HTR-8/SVneo (cell line): ENCODE data around the gene SMARCD1.

ENCODE experiments used
- DNase-seq: peaks from one replicate; pipeline ENCODE4 v3.0.0; 2011; ENCODE audit warnings: low spot score, mixed read lengths; ENCODE audit not compliant: insufficient read length
- FAIRE-seq: peaks from 2 replicates; lab custom pipeline; 2011; peaks lifted over from hg19 to GRCh38; lab: Jason Lieb, UNC

SMARCD1 gene

DNA sequence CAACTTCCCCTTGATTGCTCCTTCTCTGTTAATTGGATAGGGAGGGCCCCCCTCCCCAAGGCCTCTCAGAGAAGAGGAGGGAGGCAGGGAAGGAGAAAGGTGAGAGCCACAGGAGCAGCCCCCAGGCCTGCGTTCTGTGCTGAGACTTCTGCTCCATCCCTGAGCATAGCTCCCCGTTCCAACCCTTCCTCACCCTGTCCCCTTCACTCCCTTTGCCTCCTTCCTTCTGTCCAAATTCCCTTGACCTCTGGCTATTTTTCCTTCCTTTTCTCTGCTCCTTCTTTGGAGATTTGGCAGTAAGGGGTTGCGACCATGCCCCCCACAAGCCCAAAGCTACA, 28.5 kb upstream of the SMARCD1 start:
- FAIRE-seq (no peak), DNase-seq (no peak)

DNA sequence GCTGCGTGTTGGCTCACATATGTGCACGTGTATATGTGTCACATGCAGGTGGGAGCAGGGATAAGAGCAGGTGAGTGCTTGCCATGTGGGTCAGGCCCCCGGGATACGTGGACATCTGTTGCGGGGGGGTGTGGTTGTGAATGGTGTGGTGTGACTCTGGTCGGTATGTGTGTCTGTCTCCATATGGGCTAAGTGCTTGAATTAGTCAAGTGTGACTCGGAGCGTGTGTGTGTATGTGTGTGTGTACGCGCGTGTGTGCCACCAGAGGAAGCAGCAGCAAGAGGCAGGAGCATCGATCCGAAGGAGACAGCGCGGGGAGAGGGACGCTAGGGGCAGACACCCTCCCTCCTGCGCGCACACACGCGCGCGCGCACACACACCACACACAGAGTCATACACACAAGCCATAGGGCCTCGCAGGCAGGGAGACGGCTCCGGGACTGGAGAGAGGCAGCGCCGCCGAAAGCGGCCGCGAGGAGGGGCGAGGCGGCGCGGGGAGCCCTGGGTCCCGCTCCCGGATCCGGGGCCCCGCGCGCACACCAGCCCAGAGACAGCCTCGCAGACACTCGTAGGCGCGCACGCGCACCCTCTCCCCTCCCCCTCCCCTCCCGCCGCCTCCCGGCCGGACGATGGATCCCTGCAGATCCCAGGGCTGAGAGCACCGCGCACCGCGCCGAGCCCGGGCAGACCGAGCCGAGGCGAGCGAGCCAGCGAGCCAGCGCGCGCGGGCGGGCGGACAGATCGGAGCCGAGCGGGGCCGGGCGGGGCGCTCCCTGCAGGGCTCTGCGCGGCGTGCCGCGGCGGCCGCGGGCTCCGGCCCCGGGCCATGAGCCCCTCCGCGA, 27.9 kb upstream of the SMARCD1 start, which contains the start of gene ASIC1:
Gene ASIC1, plus strand, starts transcription at position 597 of the 842 bp plus-strand sequence. CDS start 1,171 bp downstream, outside the sequence.
- DNase-seq, result peak; percentile 72
- FAIRE-seq, result peak; percentile 87

DNA sequence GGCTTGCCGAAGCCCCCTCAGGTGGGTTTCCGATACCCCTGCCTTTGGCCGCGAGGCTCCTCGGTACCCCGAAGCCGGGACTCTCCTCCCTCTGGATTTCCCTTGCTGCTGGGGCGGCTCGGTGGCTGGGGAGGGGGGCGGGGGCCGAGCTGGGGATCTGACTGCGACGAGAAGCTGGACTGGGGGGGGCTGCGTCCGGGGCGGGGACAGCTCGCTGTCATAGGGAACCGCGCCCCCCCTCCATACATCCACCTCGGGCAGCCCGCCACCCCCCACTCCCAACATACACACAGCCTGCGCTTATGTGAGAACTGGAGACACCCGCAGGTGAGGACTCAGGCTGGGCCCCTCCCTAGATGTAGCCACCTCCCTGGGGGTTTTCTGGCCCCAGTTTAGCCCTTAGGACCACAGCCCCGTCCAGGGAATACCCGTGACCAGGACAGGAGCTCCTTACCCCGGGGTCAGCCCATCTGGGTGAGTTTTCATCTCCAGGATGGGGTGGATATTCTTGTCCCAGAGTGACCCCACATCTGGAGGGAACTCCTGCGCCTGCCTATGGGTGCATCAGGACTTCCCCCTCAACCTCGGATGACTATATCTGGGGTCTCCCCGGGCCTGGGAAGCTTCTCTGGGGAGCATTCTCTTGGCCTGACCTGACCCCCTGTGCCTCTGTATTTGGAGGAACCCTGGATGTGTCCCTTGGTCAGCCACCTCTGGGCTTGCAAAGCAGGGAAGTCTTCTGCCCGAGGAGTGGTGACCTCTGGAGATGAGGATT, 27.1 kb upstream of the SMARCD1 start:
- DNase-seq (no peak), FAIRE-seq (no peak)

DNA sequence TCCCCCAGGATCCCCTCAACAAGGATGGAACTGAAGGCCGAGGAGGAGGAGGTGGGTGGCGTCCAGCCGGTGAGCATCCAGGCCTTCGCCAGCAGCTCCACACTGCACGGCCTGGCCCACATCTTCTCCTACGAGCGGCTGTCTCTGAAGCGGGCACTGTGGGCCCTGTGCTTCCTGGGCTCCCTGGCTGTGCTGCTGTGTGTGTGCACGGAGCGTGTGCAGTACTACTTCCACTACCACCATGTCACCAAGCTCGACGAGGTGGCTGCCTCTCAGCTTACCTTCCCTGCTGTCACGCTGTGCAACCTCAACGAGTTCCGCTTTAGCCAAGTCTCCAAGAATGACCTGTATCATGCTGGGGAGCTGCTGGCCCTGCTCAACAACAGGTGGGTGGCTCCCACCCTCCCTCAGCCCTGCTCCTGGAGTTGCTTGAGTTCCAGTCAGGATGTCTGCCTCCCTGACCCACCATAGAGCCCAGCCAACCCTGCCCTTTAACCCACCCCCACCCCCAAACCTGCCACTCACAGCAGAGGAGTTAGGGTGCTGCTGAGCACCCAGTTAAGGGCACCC, 26.3 kb upstream of the SMARCD1 start:
- FAIRE-seq (peak; percentile 63), DNase-seq (no peak)

DNA sequence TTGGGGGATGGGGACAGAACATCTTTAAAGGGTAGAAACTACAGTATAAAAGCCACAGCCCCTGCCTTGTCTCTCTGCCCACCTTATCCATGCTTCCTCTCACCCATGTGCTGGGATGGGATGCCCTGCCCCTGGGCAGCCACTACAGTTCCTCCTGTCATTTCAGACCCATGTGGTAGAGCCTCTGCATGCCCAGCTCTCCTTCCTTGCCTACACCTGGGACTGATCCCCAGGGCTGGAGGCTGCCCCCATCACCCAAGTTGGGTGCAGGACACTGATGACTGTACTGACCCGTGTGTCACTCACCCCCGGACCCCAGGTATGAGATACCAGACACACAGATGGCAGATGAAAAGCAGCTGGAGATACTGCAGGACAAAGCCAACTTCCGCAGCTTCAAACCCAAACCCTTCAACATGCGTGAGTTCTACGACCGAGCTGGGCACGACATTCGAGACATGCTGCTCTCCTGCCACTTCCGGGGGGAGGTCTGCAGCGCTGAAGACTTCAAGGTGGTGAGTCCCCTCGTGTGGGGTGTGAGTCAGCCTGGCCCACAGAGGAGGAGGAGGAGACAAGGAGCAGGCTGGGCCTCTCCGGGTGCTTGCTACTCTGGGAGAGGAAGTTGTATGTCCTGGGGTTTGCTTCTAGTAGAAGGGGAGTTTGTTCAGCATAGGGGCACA, 25.6 kb upstream of the SMARCD1 start:
- DNase-seq, result no peak
- peak; percentile 51 for FAIRE-seq

DNA sequence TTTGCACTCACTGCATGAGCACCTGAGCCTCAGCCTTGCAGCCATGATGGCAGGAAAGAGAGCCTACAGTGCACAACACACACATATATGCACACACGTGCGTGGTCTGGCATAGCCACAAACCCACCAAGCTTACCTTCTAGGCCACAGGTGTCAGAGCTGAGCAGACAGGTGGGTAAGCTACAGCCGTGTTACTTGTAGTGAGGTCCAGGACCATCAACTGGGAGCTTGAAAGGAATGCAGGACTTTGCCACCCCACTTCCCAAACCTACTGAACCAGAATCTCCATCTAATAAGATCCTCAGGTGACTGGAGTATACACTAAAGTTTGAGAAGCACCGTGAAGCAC, 25.0 kb upstream of the SMARCD1 start:
- DNase-seq, result no peak

DNA sequence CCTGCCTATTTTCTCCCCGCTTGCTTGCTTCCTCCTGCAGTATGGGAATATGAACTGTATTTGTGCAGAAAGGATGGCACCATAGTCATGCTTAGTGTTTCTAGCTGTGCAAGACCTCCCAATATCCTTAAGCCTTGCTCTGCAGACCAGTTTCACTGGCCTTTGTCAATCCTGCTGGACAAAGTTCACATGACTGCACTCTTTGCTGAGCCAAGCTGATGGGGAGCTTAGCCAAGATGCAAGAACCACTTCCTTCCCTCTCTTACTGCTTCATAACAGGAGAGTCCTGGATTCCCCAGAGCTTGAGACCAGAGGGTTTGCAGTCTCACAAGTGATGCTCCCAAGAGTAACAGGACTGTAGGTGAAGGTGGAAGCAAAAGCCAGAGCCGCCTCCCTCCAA, 24.0 kb upstream of the SMARCD1 start:
- no peak for FAIRE-seq
- no peak for DNase-seq

More for the DNA sequence above, 25.0 kb upstream of the SMARCD1 start:
- no peak for FAIRE-seq

DNA sequence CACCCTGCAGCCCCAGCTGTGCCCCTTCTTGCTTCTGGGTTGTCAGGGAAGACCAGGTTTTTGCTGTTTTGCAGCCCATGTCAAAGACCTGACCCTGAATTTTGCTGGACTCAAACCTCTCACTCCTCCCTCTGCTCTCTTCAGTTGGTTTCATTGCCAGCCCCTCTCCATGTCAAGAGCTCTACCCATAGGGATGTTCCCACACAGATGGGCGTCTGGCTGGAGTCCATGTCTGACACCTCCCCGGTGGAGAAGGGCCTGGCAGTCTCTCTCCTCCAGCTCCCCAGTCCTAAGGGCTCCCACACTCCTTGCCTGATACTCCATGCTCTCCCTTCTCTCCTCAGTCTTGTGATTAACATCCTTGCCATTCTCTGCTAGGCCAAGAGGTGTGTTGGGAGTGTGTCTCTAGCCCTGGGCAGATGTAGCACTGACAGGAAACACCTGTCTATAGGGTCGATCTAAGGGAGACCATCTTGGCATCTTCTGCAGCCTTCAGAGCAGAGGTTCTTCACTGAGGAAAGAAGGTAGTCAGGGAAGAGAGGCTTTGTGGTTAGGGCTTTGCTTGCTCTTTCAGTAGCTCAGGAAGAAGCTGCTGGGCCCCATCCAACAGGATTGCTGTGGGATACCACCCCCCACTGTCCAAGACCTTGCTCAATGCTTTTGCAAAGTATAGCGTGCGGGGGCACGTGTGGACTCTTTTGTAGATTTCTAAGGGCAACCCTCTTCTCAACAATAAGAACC, 23.0 kb upstream of the SMARCD1 start:
- no peak for FAIRE-seq
- no peak for DNase-seq

DNA sequence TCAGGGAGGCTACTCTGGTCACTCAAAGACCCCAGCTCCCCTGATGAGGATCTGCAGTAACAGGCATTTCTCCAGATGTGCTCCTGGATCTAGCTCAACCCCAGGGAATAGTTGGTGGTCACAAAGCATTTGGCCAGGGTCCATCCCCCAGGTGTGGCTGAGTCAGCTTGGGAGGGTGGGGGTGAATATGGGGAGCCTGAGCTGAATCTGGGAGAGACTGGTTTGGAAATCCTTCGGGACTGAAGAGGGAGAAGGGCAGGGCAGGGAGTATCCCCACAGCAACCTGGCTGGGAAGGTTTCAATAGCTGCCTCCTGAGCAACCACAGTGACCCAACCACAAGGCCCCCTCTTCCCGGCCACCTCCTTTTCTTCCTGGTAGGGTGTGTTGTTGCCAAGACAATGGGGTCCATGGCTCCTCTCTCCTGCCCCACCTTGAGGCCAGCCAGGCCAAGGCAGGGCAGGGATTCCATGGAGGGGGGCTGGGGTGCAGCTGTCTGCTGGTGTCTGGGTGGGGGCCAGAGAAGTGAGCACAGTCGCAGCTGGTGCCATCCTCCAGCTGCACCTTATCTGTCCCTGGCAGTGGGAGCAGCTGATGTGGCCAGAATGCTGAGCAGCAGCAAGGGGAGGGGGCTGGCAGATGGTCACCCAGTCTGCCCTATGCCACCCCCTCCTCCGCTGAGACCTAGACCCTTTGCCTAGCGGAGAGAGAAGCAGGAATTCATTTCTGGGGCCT, 22.2 kb upstream of the SMARCD1 start:
- no peak for FAIRE-seq

DNA sequence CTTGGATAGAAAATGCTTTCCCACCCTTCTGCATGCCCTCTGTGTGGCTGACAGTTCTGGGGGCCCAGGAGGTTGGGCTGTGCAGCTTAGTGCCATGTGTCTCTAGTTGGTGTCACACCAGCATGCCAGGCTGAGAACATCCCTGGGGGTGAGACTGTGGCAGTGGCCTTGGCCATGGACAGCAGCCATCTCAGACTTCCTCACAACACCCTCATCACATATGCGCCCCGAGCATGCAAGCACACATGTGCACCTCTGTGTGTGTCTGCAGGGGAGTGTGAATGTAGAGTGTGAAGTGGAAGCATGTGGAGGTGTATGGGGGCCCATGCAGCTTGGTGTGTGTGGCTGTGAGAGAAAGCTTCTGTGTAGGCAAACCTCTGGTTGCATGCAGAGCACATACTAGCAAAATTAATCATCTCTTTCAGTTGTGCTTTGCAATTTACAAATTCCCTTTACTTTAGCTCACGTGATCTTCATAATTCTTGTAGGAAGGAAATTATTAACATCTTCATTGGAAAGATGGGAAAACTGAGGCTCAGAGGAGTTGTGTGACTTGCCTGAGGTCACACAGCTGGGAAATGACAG, 19.3 kb upstream of the SMARCD1 start:
- no peak for FAIRE-seq

More for the DNA sequence above, 22.2 kb upstream of the SMARCD1 start:
- no peak for DNase-seq

DNA sequence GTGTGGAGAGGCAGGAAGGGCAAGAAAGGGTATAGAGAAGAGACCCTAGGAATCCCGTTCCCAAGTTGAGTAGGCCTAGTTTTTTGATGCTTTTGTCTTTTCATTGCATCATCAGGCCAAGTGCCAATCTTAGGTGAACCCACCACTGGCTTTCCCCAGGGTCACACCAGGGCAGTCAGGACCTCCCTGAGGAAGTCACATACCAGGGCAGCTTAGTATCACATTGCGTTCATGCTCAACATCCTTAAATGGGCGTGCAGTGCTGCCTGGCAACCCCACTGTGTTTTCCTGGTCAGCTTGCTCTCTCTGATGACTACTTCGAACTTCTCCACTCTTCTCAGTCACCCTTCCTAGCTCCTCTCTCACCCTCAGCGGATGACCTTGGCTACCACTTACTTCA, 18.7 kb upstream of the SMARCD1 start:
- FAIRE-seq (peak; percentile 55), DNase-seq (peak; percentile 55)

More for the DNA sequence above, 19.3 kb upstream of the SMARCD1 start:
- DNase-seq, result no peak

DNA sequence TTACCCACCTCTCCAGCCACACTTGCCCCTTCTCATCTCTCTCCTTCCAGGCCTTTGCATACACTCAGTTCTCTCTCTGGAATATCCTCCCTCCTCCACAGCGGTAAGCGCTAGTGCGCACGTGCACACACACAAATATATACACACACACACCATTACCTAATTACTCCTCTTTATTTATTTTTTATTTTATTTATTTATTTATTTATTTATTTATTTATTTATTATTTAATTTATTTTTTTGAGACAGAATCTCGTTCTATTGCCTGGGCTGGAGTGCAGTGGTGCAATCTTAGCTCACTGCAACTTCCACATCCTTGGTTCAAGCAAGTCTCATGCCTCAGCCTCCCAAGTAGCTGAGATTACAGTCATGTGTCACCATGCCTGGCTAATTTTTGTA, 16.1 kb upstream of the SMARCD1 start:
- no peak for DNase-seq
- FAIRE-seq, result no peak

DNA sequence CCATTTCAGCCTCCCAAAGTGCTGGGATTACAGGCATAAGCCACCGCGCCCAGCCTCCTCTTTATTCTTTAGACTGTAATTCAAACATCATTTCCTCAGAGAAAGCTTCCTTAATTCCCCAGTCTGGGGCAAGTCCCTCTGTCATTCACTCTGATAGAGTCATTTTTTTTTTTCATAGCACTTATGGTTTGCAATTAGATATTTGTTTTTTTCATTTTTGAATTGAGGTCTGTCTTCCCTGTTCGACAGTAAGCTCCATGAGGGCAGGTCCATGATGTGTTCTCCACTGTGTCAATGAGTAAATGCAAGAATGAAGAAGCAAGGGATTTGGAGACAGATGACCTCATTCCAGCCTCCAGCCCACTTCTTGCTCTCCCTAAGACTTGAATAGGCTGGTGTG, 15.6 kb upstream of the SMARCD1 start:
- no peak for DNase-seq
- FAIRE-seq, result no peak

DNA sequence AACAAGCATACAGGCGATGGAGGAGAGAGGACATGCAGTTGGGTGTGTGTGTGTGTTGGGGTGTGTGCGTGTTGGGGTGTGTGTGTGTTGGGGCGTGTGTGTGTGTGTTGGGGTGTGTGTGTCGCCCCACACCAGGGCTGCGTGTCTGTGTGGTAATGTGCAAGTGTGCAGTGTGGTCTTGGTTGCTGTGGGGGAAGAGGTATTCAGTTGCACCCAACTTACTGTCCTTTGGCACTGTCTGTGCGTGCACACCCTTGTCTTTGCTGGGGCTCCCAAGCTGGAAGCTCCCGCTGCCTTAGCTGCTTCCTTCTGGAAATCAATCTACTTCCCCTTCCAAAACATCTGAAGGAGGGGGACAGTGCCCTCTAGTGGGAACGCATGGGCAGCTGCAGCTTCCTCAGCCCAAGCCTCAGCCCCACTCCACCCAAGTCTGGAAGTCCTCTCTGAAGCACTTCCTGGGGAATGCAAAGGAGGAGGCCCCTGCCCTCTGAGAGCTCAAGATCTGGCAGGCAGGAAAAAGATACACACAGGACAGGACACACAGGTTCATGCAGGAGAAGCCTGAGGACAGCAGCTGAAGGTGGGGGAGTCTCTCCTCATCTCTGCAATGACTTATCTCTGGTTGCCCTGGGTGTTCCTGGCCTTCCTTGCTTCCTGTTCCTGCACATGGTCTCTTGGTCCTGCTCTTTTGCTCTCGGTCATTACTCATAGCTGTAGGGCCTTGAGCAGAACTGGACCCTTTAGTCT, 14.7 kb upstream of the SMARCD1 start:
- FAIRE-seq, result peak; percentile 69
- DNase-seq, result peak; percentile 80

DNA sequence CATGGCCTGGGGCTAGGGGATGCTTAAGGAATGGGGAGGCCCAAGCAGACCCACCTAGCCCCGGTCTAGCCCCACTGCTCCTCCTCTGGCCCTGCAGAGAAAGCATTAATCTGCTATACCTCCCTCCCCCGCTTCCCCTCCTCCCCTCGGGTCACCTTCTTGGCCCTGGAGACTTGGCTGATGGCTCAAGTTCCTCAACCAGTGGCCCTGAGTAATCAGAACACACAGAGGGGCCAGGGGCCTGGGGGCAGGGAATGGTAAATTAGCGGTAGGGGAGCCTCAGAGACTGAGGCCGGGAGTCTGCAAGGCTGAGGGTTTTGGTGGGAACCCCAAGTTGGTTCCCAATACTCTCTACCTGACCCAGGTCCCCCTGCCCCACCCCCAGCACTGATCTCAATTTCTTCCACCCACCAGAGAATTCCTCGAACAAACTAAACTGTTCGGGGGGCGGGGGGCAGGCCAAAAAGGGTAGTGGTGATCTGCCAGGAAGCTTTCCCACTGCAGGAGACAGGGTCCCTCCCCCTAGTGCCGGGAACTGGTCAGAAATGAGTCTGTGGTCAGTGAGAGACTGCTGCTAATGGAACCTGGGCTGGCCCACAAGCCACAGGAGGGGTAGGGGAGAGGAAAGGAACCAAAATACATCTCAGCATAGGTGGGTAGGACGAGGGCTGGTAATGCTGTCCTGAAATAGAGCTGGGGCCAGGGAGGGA, 12.8 kb upstream of the SMARCD1 start:
- DNase-seq (no peak), FAIRE-seq (no peak)

DNA sequence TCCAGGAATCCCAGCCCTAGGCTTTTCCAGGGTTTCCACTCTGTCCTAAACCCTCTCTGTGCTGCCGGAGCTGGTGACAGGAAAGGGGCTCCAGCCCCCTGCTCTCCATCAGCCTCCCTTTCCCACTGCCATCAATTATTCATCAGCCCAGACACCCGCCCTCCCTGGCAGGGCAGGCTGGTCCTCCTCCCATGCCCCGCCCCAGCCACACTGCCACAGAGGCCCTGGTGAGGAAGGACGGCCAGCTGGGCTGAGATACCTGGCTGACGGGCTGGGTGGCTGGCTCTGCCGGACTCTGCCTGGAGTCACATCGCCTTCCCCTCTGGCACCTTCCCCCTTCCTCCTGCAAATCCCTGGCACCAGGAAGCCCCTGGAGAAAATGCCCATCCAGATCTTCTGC, 11.9 kb upstream of the SMARCD1 start:
- FAIRE-seq, result no peak

DNA sequence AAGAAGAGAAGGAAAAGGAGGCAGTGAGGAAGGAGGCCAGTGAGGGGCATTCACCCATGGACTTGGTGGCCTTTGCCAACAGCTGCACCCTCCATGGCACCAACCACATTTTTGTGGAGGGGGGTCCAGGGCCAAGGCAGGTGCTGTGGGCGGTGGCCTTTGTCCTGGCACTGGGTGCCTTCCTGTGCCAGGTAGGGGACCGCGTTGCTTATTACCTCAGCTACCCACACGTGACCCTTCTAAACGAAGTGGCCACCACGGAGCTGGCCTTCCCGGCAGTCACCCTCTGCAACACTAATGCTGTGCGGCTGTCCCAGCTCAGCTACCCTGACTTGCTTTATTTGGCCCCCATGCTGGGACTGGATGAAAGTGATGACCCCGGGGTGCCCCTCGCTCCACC, 11.4 kb upstream of the SMARCD1 start:
- no peak for FAIRE-seq

More for the DNA sequence above, 11.9 kb upstream of the SMARCD1 start:
- no peak for DNase-seq

More for the DNA sequence above, 11.4 kb upstream of the SMARCD1 start:
- no peak for DNase-seq
